Globus pallidus (tissue), 1 donor: ENCODE results near the gene FABP1.

Experiments
- DNase-seq: peaks from one replicate; pipeline ENCODE4 v3.0.0-alpha.2; 2015; ENCODE audit warnings: low spot score

FABP1 gene

GRCh38 chr2:88081924-88082608 is 45.8 kb downstream of the FABP1 start:
- DNase-seq = peak; percentile 43

GRCh38 chr2:88080545-88080944 is 47.3 kb downstream of the FABP1 start:
- DNase-seq = no peak

GRCh38 chr2:88078643-88079172 is 49.2 kb downstream of the FABP1 start:
- DNase-seq = no peak

DNA sequence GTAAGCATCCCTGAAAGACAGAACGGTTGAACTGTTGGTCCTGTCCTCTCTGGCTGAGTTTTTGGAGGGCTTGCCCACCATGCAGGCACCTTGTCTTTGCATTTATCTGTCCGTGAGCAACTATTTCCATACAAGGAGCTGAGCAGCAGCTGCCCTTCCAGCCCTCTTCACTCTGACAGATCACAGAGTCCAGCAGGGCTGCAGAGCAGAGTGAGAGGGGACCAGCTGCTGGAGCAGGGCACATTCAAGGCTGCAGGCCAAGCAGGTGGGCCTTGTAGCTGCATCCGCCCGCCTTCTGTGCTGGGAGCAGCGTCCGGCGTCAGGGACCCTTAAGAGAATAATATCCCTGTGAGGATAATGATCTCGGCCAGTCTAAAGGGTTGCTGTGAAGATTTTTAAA is 50.8 kb downstream of the FABP1 start:
- no peak for DNase-seq

- DNase-seq = no peak
These were observed 53.0 kb downstream of the FABP1 start for GRCh38 chr2:88074854-88075292.

DNA sequence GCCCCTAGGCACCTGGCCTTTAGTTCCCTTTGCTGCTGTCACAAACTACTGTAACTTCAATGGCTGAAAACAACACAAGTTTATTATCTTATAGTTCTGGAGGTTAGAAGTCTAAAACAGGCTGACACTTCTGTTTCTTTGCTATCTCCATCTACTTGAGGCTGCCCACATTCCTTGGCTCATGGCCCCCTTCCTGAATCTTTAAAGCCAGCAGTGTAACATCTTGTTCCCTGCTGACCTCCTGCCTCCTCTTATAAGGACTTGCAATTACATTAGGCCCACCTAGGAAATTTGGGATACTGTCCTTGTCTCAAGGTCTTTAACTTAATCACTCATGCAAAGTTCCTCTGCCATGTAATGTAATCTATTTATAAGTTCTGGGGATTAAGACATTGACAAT is 53.7 kb downstream of the FABP1 start:
- no peak for DNase-seq
